Measurements from ENCODE around the gene PCID2. TPM values are rescaled to one million over a fixed set of nuclear protein-coding genes. Genes with fewer than 3 reads are reported as not detected.

The PCID2 gene
- total RNA-seq, 1 donor = 48.5 TPM

GRCh38 chr13:113152691-113152983 lies 55.8 kb downstream of the PCID2 start:
- TF ChIP-seq, protein P1, sequence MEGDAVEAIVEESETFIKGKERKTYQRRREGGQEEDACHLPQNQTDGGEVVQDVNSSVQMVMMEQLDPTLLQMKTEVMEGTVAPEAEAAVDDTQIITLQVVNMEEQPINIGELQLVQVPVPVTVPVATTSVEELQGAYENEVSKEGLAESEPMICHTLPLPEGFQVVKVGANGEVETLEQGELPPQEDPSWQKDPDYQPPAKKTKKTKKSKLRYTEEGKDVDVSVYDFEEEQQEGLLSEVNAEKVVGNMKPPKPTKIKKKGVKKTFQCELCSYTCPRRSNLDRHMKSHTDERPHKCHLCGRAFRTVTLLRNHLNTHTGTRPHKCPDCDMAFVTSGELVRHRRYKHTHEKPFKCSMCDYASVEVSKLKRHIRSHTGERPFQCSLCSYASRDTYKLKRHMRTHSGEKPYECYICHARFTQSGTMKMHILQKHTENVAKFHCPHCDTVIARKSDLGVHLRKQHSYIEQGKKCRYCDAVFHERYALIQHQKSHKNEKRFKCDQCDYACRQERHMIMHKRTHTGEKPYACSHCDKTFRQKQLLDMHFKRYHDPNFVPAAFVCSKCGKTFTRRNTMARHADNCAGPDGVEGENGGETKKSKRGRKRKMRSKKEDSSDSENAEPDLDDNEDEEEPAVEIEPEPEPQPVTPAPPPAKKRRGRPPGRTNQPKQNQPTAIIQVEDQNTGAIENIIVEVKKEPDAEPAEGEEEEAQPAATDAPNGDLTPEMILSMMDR (IDR thresholded peaks at IDR 0.05; ENCODE audit: extremely low read depth, low read depth, low read length) = no peak
- Histone ChIP-seq H3K27ac (ENCODE audit: low read depth, low read length) (no peak overlapping the region), H4K20me1 (ENCODE audit: insufficient read depth, low read length) (no peaks in the 10 kb centered on the region), H3K4me3 (ENCODE audit: insufficient read depth, low read length) (peak overlapping the region; percentile 73), H3K36me3 (ENCODE audit: insufficient read depth, low read length) (no peaks in the 10 kb centered on the region), H3K9me3 (ENCODE audit: low read depth, low read length) (no peaks in the 10 kb centered on the region), H3K4me2 (ENCODE audit: insufficient read depth, low read length) (peak overlapping the region; percentile 98), H3K4me1 (ENCODE audit: insufficient read depth, low read length) (peaks cover 16% of the 10 kb centered on the region), H3K79me2 (ENCODE audit: insufficient read depth, low read length) (no peaks in the 10 kb centered on the region), H3K27me3 (ENCODE audit: insufficient read depth, low read length) (peaks cover 3% of the 10 kb centered on the region), H2AFZ (ENCODE audit: low read length) (peak overlapping the region; percentile 94)
- peak; percentile 63 for DNase-seq (ENCODE audit: insufficient read length, low spot score, missing footprints)

DNA sequence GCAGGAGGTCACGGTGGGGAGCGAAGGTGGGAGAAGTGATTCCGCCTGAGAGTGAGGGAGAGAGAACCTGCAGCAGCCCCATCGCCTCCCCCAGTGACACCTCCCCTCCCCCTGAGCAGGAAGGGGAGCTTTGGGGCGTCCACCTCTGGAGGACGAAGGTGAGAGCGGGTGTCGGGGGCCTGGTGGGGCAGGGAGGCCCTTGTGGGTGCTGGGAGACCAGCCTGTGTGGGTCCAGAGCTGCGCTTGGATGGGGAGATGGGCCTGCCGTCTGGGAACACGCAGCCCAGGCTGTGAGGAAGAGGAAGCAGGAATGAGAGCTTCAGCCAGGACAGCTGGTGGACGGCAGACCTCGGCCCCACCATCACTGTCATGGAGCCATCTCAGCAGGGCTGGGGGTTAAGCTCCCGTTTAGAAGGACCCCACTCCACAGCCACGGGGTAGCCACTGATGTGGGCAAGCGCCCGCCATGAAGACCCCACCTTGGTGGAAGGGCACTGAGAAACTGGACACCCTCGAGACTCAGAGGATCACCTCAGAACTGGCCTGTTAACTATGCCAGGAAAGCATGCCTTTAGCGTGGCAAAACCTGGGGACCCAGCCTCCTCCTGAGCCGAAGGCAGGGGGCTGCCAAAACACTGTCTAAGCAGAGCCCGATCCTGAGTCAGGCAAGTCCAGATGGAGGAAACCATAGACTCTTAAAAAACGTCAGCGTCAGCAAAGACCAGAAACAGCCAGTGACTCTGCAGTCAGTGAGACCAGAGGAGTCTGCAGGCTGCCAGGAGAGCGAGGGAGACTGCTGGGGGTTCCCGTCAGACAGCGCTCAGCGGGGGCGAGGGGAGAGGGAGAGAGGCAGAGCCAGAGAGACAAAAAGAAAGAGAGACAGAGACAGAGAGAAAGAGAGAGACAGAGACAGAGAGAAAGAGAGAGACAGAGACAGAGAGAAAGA lies 56.5 kb downstream of the PCID2 start:
- peak overlapping the region; percentile 98 for H3K4me2 ChIP-seq (ENCODE audit: insufficient read depth, low read length)

GRCh38 chr13:113150550-113151365 lies 57.7 kb downstream of the PCID2 start:
- Histone ChIP-seq H3K9me3 (ENCODE audit: low read depth, low read length) (no peaks in the 10 kb centered on the region), H4K20me1 (ENCODE audit: insufficient read depth, low read length) (no peaks in the 10 kb centered on the region), H3K27me3 (ENCODE audit: insufficient read depth, low read length) (peaks cover 3% of the 10 kb centered on the region), H3K4me1 (ENCODE audit: insufficient read depth, low read length) (peaks cover 16% of the 10 kb centered on the region), H2AFZ (ENCODE audit: low read length) (no peak overlapping the region), H3K36me3 (ENCODE audit: insufficient read depth, low read length) (no peaks in the 10 kb centered on the region), H3K4me3 (ENCODE audit: insufficient read depth, low read length) (no peak overlapping the region), H3K79me2 (ENCODE audit: insufficient read depth, low read length) (no peaks in the 10 kb centered on the region), H3K4me2 (ENCODE audit: insufficient read depth, low read length) (no peak overlapping the region), H3K27ac (ENCODE audit: low read depth, low read length) (no peak overlapping the region)
- TF ChIP-seq, protein P1 (IDR thresholded peaks at IDR 0.05; ENCODE audit: extremely low read depth, low read depth, low read length) = no peak
- peak; percentile 45 for DNase-seq (ENCODE audit: insufficient read length, low spot score, missing footprints)

More for the DNA sequence above, 56.5 kb downstream of the PCID2 start:
- TF ChIP-seq, protein P1 (IDR thresholded peaks at IDR 0.05; ENCODE audit: extremely low read depth, low read depth, low read length) = no peak
- peak; percentile 96 for DNase-seq (ENCODE audit: insufficient read length, low spot score, missing footprints)
- H3K9me3 ChIP-seq (ENCODE audit: low read depth, low read length) = no peaks in the 10 kb centered on the region
- no peaks in the 10 kb centered on the region for H4K20me1 ChIP-seq (ENCODE audit: insufficient read depth, low read length)
- H3K4me3 ChIP-seq (ENCODE audit: insufficient read depth, low read length) = peak overlapping the region; percentile 73
- H3K79me2 ChIP-seq (ENCODE audit: insufficient read depth, low read length) = no peaks in the 10 kb centered on the region
- peak overlapping the region; percentile 94 for H2AFZ ChIP-seq (ENCODE audit: low read length)
- peaks cover 16% of the 10 kb centered on the region for H3K4me1 ChIP-seq (ENCODE audit: insufficient read depth, low read length)
- H3K27me3 ChIP-seq (ENCODE audit: insufficient read depth, low read length) = peaks cover 3% of the 10 kb centered on the region
- no peak overlapping the region for H3K27ac ChIP-seq (ENCODE audit: low read depth, low read length)
- H3K36me3 ChIP-seq (ENCODE audit: insufficient read depth, low read length) = no peaks in the 10 kb centered on the region
